ENCODE data around the gene FHOD3.

DNA sequence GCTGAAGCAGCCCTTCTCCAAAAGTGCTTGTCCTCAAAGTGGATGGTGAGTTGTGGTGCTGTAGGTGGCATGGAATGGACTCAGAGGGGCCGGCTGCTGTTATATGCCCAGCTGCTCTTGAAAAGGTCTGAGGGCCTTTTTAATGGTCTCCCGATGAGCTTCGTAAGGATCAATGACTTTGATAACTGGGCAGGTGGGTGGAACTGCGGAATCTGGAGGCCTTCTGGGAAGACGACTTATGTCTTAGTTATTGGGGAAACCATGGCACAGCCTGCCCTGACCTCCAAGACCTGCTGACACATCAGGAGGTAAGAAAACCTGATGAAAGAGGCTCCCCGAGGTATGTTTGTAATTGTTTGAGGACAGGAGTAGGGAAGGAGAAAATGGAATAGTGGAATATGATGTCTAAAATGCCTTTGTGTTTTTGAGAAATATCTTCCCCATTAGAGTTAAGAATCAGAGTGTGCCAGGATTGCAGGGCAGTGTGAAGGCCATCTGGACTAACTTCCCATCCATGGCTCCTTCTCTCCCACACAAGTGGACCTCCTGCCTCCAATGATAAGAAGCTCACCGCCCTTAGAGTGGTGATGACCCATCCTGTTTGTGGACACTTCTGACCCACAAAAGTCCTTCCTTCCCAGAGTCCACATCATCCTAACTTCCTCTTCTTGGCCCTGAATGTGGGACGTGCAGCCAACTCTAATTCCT, 236.1 kb downstream of the FHOD3 start:
- TF ChIP-seq POLR2AphosphoS5 (IDR thresholded peaks at IDR 0.05; ENCODE audit: insufficient read depth in 1 of 2, low read depth in 1 of 2), result no peak
- no peak for TF ChIP-seq POLR2A (IDR thresholded peaks at IDR 0.05)
- TF ChIP-seq, protein P1, sequence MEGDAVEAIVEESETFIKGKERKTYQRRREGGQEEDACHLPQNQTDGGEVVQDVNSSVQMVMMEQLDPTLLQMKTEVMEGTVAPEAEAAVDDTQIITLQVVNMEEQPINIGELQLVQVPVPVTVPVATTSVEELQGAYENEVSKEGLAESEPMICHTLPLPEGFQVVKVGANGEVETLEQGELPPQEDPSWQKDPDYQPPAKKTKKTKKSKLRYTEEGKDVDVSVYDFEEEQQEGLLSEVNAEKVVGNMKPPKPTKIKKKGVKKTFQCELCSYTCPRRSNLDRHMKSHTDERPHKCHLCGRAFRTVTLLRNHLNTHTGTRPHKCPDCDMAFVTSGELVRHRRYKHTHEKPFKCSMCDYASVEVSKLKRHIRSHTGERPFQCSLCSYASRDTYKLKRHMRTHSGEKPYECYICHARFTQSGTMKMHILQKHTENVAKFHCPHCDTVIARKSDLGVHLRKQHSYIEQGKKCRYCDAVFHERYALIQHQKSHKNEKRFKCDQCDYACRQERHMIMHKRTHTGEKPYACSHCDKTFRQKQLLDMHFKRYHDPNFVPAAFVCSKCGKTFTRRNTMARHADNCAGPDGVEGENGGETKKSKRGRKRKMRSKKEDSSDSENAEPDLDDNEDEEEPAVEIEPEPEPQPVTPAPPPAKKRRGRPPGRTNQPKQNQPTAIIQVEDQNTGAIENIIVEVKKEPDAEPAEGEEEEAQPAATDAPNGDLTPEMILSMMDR (IDR thresholded peaks at IDR 0.05), result no peak
